ENCODE results near the gene TIMP3.

The TIMP3 gene

GRCh38 chr22:32809786-32810554 lies 8.5 kb downstream of the TIMP3 start:
- DNase-seq, result no peak

GRCh38 chr22:32810555-32811133 lies 9.1 kb downstream of the TIMP3 start:
- no peak for DNase-seq

GRCh38 chr22:32811788-32812545 lies 10.5 kb downstream of the TIMP3 start:
- no peak for DNase-seq

GRCh38 chr22:32814285-32814860 lies 12.9 kb downstream of the TIMP3 start:
- DNase-seq, result no peak

- DNase-seq, result no peak
Measured at GRCh38 chr22:32815059-32815458, 13.6 kb downstream of the TIMP3 start.

- DNase-seq, result no peak
Measured at GRCh38 chr22:32815943-32816342, 14.4 kb downstream of the TIMP3 start.

- DNase-seq, result no peak
Measured at GRCh38 chr22:32817137-32817730, 15.7 kb downstream of the TIMP3 start.

GRCh38 chr22:32818446-32819115 lies 17.1 kb downstream of the TIMP3 start:
- DNase-seq, result no peak

- DNase-seq, result no peak
Measured at GRCh38 chr22:32819120-32819519, 17.6 kb downstream of the TIMP3 start.

GRCh38 chr22:32820131-32821119 lies 18.9 kb downstream of the TIMP3 start:
- DNase-seq, result no peak

- no peak for DNase-seq
Measured at GRCh38 chr22:32822179-32822877, 20.8 kb downstream of the TIMP3 start.

GRCh38 chr22:32823024-32823730 lies 21.7 kb downstream of the TIMP3 start:
- no peak for DNase-seq

GRCh38 chr22:32824531-32825312 lies 23.2 kb downstream of the TIMP3 start:
- DNase-seq, result no peak

- DNase-seq, result no peak
Measured at GRCh38 chr22:32826537-32826936, 25.0 kb downstream of the TIMP3 start.

GRCh38 chr22:32827049-32827602 lies 25.6 kb downstream of the TIMP3 start:
- DNase-seq, result no peak

- no peak for DNase-seq
Measured at GRCh38 chr22:32828150-32828549, 26.6 kb downstream of the TIMP3 start.

- DNase-seq, result no peak
Measured at GRCh38 chr22:32828561-32828960, 27.1 kb downstream of the TIMP3 start.

GRCh38 chr22:32829451-32829851 lies 27.9 kb downstream of the TIMP3 start:
- DNase-seq, result no peak

GRCh38 chr22:32830473-32830872 lies 29.0 kb downstream of the TIMP3 start:
- DNase-seq, result no peak

All from NCI-H2029 (cell line).